WERI-Rb-1 (cell line): ENCODE measurements around the gene AGPAT2.

Experiments used
- DNase-seq: peaks from one replicate; pipeline ENCODE4 v3.0.0-alpha.2; 2020
- H3K27ac ChIP-seq: fragments of 250-450 bp; sonication (Bioruptor Pico); 2 replicates; pipeline ENCODE4 v1.5.1; 2020; ENCODE audit warnings: mild to moderate bottlenecking, moderate library complexity
- H3K27me3 ChIP-seq: fragments of 250-450 bp; sonication (Bioruptor Pico); 2 replicates; pipeline ENCODE4 v1.5.1; 2021; ENCODE audit warnings: mild to moderate bottlenecking, low read depth, moderate library complexity; ENCODE audit not compliant: insufficient read depth, severe bottlenecking
- H3K36me3 ChIP-seq: fragments of 250-450 bp; sonication (Bioruptor Pico); 2 replicates; pipeline ENCODE4 v1.5.1; 2020; ENCODE audit warnings: mild to moderate bottlenecking, moderate library complexity
- H3K4me3 ChIP-seq: 2 replicates; pipeline ENCODE4 v1.5.1; 2011; ENCODE audit warnings: low read depth, mild to moderate bottlenecking, control low read depth, low read length
- H3K9me3 ChIP-seq: fragments of 250-450 bp; sonication (Bioruptor Pico); 2 replicates; pipeline ENCODE4 v1.5.1; 2021; ENCODE audit warnings: mild to moderate bottlenecking, moderate library complexity; ENCODE audit not compliant: severe bottlenecking
- CTCF ChIP-seq: IDR thresholded peaks from 2 replicates; pipeline ENCODE4 v1.5.1; 2011; ENCODE audit warnings: low read depth, mild to moderate bottlenecking, control low read depth, inconsistent platforms, low read length

AGPAT2 gene

GRCh38 chr9:136673975-136674785 lies 13.1 kb downstream of the AGPAT2 start:
- H3K4me3 ChIP-seq, result no peak overlapping the region
- TF ChIP-seq CTCF, result no peak
- H3K27ac ChIP-seq, result peak overlapping the region; percentile 18; the same call in 1 of the 2 replicates
- H3K27me3 ChIP-seq, result no peaks in the 10 kb centered on the region
- H3K9me3 ChIP-seq, result no peaks in the 10 kb centered on the region
- no peak for DNase-seq
- peaks cover 24% of the 10 kb centered on the region for H3K36me3 ChIP-seq

- no peak overlapping the region; the same call in 1 of the 2 replicates for H3K27ac ChIP-seq
- H3K27me3 ChIP-seq, result no peaks in the 10 kb centered on the region
Measured at GRCh38 chr9:136673088-136673974, 13.9 kb downstream of the AGPAT2 start.

GRCh38 chr9:136672431-136673087 lies 14.7 kb downstream of the AGPAT2 start:
- H3K27me3 ChIP-seq, result no peaks in the 10 kb centered on the region
- peaks cover 24% of the 10 kb centered on the region for H3K36me3 ChIP-seq
- H3K9me3 ChIP-seq, result no peaks in the 10 kb centered on the region
- H3K4me3 ChIP-seq, result no peak overlapping the region
- no peak for TF ChIP-seq CTCF
- H3K27ac ChIP-seq, result no peak overlapping the region; the same call in 1 of the 2 replicates
- DNase-seq, result no peak

More at GRCh38 chr9:136673088-136673974, 13.9 kb downstream of the AGPAT2 start:
- TF ChIP-seq CTCF, result no peak
- DNase-seq, result no peak
- Histone ChIP-seq H3K9me3 (no peaks in the 10 kb centered on the region), H3K4me3 (no peak overlapping the region), H3K36me3 (peaks cover 24% of the 10 kb centered on the region)

GRCh38 chr9:136671646-136672430 lies 15.4 kb downstream of the AGPAT2 start:
- no peak overlapping the region for H3K4me3 ChIP-seq
- H3K9me3 ChIP-seq, result no peaks in the 10 kb centered on the region
- H3K27ac ChIP-seq, result peak overlapping the region; percentile 34; the same call in 1 of the 2 replicates
- no peaks in the 10 kb centered on the region for H3K27me3 ChIP-seq
- peaks cover 24% of the 10 kb centered on the region for H3K36me3 ChIP-seq
- DNase-seq, result peak; percentile 62
- peak; percentile 88 for TF ChIP-seq CTCF

GRCh38 chr9:136671254-136671614 lies 16.0 kb downstream of the AGPAT2 start:
- H3K36me3 ChIP-seq, result peaks cover 24% of the 10 kb centered on the region
- no peaks in the 10 kb centered on the region for H3K9me3 ChIP-seq
- H3K4me3 ChIP-seq, result no peak overlapping the region
- peak; percentile 47 for DNase-seq
- H3K27me3 ChIP-seq, result no peaks in the 10 kb centered on the region
- H3K27ac ChIP-seq, result no peak overlapping the region
- TF ChIP-seq CTCF, result no peak
